Nephron (organoid): ENCODE measurements around the gene TOM1L2.

Experiments used
- H3K27ac Mint-ChIP-seq, 3 experiments: 2 replicates each; pipeline ENCODE4 v1.8.0; 2020; ENCODE audit warnings: mixed read lengths in 3 of 3, mild to moderate bottlenecking in 2 of 3, moderate library complexity in 1 of 3
- H3K27me3 Mint-ChIP-seq: 2 replicates; pipeline ENCODE4 v1.8.0; 2021; ENCODE audit warnings: low read depth, mild to moderate bottlenecking, moderate library complexity, mixed read lengths
- H3K36me3 Mint-ChIP-seq: 2 replicates; pipeline ENCODE4 v1.8.0; 2020; ENCODE audit warnings: low read depth, mixed read lengths
- H3K4me1 Mint-ChIP-seq: 2 replicates; pipeline ENCODE4 v1.8.0; 2020; ENCODE audit warnings: mixed read lengths
- H3K4me3 Mint-ChIP-seq, 3 experiments: 2 replicates each; pipeline ENCODE4 v1.8.0; 2020; ENCODE audit warnings: mild to moderate bottlenecking in 3 of 3, mixed read lengths in 3 of 3, moderate library complexity in 2 of 3
- H3K9me3 Mint-ChIP-seq: 2 replicates; pipeline ENCODE4 v1.8.0; 2020; ENCODE audit warnings: mixed read lengths
- TF ChIP-seq, protein P1 (sequence below), 3 experiments: fragments of 200-600 bp; sonication (generic); IDR thresholded peaks; one replicate each; pipeline ENCODE4 v1.5.0; 2021; ENCODE audit warnings: antibody characterized with exemption in 3 of 3; ENCODE audit not compliant: unreplicated experiment in 3 of 3

TOM1L2 gene

DNA sequence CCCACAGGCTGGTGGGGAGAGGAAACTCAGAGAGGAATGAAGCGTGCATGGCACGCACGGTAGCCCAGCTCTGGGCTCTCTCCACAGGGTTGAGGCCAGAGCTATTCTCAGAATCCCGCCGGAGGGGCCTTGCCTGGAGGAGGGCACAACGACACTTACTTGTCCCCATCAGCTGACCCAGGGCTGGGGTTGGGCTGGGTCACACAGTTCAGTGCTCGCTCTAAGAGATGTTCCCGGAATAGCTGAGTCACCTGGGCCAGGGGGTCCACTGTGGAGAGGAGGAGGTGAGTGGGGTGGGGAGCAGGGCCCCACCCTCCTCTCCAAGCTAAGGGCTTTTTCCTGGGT is 157.2 kb downstream of the TOM1L2 start:
- Mint-ChIP-seq H3K36me3 (peaks cover 7% of the 10 kb centered on the region), H3K4me1 (peaks cover 23% of the 10 kb centered on the region), H3K27ac (no peak overlapping the region), H3K27me3 (peaks cover 3% of the 10 kb centered on the region), H3K9me3 (no peaks in the 10 kb centered on the region), H3K4me3 (no peak overlapping the region)
- TF ChIP-seq, protein P1, sequence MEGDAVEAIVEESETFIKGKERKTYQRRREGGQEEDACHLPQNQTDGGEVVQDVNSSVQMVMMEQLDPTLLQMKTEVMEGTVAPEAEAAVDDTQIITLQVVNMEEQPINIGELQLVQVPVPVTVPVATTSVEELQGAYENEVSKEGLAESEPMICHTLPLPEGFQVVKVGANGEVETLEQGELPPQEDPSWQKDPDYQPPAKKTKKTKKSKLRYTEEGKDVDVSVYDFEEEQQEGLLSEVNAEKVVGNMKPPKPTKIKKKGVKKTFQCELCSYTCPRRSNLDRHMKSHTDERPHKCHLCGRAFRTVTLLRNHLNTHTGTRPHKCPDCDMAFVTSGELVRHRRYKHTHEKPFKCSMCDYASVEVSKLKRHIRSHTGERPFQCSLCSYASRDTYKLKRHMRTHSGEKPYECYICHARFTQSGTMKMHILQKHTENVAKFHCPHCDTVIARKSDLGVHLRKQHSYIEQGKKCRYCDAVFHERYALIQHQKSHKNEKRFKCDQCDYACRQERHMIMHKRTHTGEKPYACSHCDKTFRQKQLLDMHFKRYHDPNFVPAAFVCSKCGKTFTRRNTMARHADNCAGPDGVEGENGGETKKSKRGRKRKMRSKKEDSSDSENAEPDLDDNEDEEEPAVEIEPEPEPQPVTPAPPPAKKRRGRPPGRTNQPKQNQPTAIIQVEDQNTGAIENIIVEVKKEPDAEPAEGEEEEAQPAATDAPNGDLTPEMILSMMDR (IDR thresholded peaks at IDR 0.05; ENCODE audit: unreplicated experiment in 3 of 3), result no peak

DNA sequence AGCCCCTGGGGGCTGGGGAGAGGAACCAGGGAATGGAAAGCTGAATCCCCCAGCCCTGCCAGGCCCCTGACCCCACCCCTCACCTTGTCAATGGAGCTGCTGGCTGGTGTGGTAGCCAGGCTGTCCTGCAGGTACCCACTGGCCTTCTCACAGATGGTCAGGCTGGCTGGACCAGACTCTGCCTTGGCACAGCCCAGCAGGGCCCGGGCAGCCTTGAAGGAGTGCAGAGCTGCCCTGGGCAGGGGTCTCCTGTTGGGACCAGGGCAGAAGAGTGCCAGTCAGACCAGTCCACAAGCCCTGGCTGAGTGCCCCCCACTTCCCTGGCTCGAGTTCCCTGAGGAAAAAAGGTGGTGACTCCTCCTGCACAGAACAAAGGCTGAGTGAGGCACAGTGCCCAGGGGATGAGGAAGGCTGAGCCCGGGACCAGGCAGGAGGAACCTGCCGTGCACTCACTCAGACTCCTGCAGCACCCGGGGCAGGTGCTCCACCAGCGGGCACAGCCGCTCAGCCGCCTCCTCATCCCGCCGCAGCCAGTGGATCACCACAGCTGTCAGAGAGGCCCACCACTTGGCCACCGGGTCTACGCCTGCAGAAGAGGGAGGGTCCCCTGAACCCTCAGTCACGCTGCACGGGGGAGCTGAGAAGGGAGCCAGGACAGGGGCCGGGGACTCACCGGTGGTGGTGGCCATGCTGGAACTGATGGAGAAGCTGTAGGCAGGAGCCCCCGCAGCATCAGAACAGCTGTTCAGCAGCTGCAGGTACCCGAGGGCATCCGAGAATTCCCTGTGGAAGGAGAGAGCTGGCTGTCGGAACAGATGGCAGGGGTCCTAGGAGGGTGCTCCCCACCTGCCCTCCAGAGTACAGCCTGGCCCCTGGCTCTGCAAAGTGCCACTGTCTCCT is 157.8 kb downstream of the TOM1L2 start:
- Mint-ChIP-seq H3K27me3 (peaks cover 3% of the 10 kb centered on the region), H3K9me3 (no peaks in the 10 kb centered on the region), H3K4me1 (peaks cover 23% of the 10 kb centered on the region), H3K27ac (no peak overlapping the region), H3K4me3 (no peak overlapping the region), H3K36me3 (peaks cover 7% of the 10 kb centered on the region)
- TF ChIP-seq, protein P1 (IDR thresholded peaks at IDR 0.05; ENCODE audit: unreplicated experiment in 3 of 3), result no peak

DNA sequence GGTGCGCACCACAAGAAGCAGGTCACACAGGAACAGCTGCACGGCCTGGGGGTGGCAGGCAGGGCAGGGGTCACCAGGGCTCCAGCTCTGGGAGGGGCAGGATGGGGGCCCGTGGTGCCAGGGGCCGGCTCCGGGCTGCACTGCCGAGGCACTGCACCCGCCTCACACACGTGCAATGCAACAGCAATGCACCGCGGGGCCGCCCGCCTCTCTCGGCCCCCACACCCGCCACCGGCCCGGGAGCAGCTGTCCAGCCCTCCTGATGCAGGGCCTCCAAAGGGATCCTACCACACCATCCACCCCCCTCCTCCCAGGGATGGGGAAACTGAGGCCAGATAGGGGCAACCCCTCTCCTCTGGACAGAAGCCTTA is 158.5 kb downstream of the TOM1L2 start:
- Mint-ChIP-seq H3K4me3 (no peak overlapping the region), H3K27ac (no peak overlapping the region), H3K27me3 (peaks cover 3% of the 10 kb centered on the region), H3K36me3 (peaks cover 4% of the 10 kb centered on the region), H3K4me1 (peaks cover 27% of the 10 kb centered on the region), H3K9me3 (no peaks in the 10 kb centered on the region)
- TF ChIP-seq, protein P1 (IDR thresholded peaks at IDR 0.05; ENCODE audit: unreplicated experiment in 3 of 3), result no peak

DNA sequence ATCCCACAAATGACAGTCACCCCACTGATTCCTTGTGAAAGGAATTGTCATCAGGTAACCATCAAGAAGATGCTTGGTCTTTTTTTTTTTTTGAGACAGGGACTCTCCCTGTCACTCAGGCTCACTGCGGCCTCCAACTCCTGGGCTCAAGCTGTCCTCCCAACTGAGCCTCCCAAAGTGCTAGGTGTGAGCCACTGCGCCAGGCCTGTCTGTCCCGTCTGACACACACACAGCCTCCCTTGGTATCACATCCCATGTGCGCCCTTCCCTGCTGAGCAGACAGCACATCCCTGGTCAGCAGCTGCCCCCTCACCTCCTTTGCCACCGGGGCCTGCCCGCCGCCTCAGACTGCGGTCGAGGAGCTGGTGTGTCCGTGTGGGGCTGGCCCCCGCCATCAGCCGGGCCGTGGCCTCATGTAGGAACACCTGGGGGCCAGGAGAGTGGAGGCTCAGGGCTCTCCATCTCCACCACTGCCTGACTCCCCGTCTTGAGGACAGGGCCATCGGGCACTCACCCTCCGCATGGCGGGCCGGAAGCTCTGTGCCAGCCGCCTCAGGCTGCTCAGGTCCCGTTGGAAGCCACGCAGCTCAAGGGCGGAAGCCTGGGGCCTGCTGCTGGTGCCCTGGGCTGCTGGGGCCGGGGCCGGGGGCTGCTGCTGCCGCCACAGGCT is 159.0 kb downstream of the TOM1L2 start:
- H3K9me3 Mint-ChIP-seq, result no peaks in the 10 kb centered on the region
- H3K27me3 Mint-ChIP-seq, result peaks cover 3% of the 10 kb centered on the region
- H3K27ac Mint-ChIP-seq, result no peak overlapping the region
- no peak overlapping the region for H3K4me3 Mint-ChIP-seq
- no peaks in the 10 kb centered on the region for H3K36me3 Mint-ChIP-seq
- peaks cover 29% of the 10 kb centered on the region for H3K4me1 Mint-ChIP-seq
- TF ChIP-seq, protein P1 (IDR thresholded peaks at IDR 0.05; ENCODE audit: unreplicated experiment in 3 of 3), result no peak

DNA sequence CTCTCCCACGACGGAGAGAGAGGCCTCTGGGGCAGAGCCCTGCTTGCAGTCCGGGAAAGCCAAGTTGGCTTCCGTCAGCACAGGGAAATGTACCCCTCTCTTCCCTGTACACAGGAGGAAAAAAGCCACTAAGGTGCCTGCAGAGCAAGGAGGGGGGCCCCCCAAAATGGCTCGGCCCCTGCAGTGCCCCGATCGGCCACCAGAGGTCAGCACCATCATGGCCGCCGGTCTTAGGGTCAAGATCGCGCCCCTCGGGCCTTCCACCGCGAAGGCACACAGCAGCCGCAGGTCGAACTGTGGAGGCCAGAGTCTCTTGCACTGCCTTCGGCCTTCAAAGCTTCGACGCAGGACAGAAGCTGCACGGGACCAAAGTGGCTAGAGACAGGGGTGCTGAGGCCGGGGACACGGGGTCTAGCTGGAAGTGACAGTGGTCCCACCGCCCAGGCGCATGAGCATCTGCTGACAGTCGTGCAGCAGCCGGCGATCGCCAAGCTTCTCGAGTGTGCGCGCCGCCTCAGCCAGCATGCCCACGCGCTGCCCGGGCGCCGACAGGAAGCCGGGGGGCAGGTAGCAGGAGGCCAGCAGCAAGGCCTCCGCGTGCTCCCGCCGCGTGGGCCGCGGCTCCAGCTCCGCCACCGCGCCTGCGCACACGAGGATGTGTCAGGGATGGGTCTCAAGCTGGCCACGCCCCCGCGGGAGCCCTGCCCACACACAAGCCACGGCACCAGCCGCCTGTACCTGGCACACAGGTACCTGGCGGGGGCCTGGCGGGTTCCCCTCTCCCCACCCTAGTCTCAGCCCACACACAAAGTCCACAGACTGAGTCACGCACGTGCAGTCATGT is 159.8 kb downstream of the TOM1L2 start:
- peak overlapping the region; percentile 71 to 92 (median 82) for H3K27ac Mint-ChIP-seq
- peaks cover 29% of the 10 kb centered on the region for H3K4me1 Mint-ChIP-seq
- TF ChIP-seq, protein P1 (IDR thresholded peaks at IDR 0.05; ENCODE audit: unreplicated experiment in 3 of 3), result peak; percentile 98 to 100 (median 99)
- H3K4me3 Mint-ChIP-seq, result no peak overlapping the region
- peaks cover 3% of the 10 kb centered on the region for H3K27me3 Mint-ChIP-seq
- H3K9me3 Mint-ChIP-seq, result no peaks in the 10 kb centered on the region
- no peaks in the 10 kb centered on the region for H3K36me3 Mint-ChIP-seq
